Adrenal gland (tissue), 12 donors: ENCODE measurements around the gene HOXD9. TPM values are rescaled to one million over a fixed set of nuclear protein-coding genes. Genes with fewer than 3 reads are reported as not detected.

ENCODE experiments used
- DNase-seq, 7 donors: peaks; one replicate each; pipeline ENCODE4 v3.0.0-alpha.2; 2019 to 2020
- H3K27ac ChIP-seq, 5 donors: fragments of 200-600 bp; sonication (generic) in 4 of 5; 1 replicate in 3 of 5; 2 replicates in 2 of 5; pipeline versions ENCODE4 v1.5.1 to v1.8.0; 2016 to 2020; ENCODE audit warnings: mild to moderate bottlenecking in 1 of 5
- H3K27me3 ChIP-seq: fragments of 200-600 bp; 2 replicates; pipeline ENCODE4 v1.8.0; 2021
- H3K36me3 ChIP-seq, 2 donors: fragments of 200-600 bp; replicated peaks in 1 of 2; 1 replicate in 1 of 2; 2 replicates in 1 of 2; pipeline versions ENCODE4 v1.5.1 to v1.8.0; 2018 to 2022
- H3K4me1 ChIP-seq, 2 donors: fragments of 200-600 bp; replicated peaks in 1 of 2; 1 replicate in 1 of 2; 2 replicates in 1 of 2; pipeline versions ENCODE4 v1.5.1 to v1.8.0; 2018 to 2021
- H3K4me3 ChIP-seq, 4 donors: fragments of 200-600 bp; sonication (generic) in 3 of 4; one replicate each; pipeline ENCODE4 v1.5.1; 2016 to 2018
- H3K9me3 ChIP-seq, 3 donors: fragments of 200-600 bp; sonication (generic) in 1 of 3; replicated peaks in 1 of 3; 1 replicate in 2 of 3; 2 replicates in 1 of 3; pipeline versions ENCODE4 v1.5.1 to v1.8.0; 2016 to 2021
- POLR2A ChIP-seq, 2 donors: fragments of 450-650 bp; IDR thresholded peaks; one replicate each; pipeline ENCODE4 v1.6.1; 2017; ENCODE audit warnings: antibody characterized with exemption in 2 of 2, mild to moderate bottlenecking in 2 of 2, moderate library complexity in 1 of 2
- WGBS, 4 donors: extraction: QIAGEN DNeasy Blood & Tissue Kit in 2 of 4; methylation state at CpG; one replicate each; pipeline versions ENCODE4 v1.1.5 to v1.1.7; 2013 to 2017; 5-methylcytosine and 5-hydroxymethylcytosine counted together
- intact Hi-C, 2 donors: fragments of 100-400 bp; cut with DNase I; formaldehyde crosslinking; loops; one replicate each; pipeline versions ENCODE4 v1.14.1 to v1.15.0; 2022 to 2023
- polyA plus RNA-seq, 3 donors: library from polyadenylated mRNA; stranded (reverse); fragments of 200-250 nt in 2 of 3; fragments of 350-450 nt in 1 of 3; fragmentation: Illumina TruSeq in 1 of 3; extraction: RNeasy Lipid Tissue Mini Kit (QIAGEN cat#74804) in 1 of 3; gene quantifications; one replicate each; pipeline ENCODE4 v1.2.3, GENCODE V29; 2013 to 2014
- total RNA-seq, 9 donors: library from RNA; depleted of rRNA in 4 of 9; stranded (reverse); fragments of >200 nt in 4 of 9; fragments of 120-200 nt in 1 of 9; fragmentation: NEBNext Ultra II Directional in 1 of 9; extraction: Animal tissue kit (Norgen Biotek cat#: 25700) in 1 of 9; gene quantifications; one replicate each; pipeline versions ENCODE4 v1.1.0 to v1.2.4, GENCODE V29; 2013 to 2023
- TF ChIP-seq, protein P1 (sequence below), 6 experiments: fragments of 450-650 bp in 4 of 6; fragments of 200-600 bp in 2 of 6; sonication (generic) in 1 of 6; IDR thresholded peaks; 1 replicate in 5 of 6; 2 replicates in 1 of 6; pipeline versions ENCODE4 v1.5.1 to v1.8.0; 2016 to 2021; ENCODE audit warnings: antibody characterized with exemption in 6 of 6, mild to moderate bottlenecking in 2 of 6, moderate library complexity in 1 of 6
- donor health status: healthy with polysubstance abuse.
- donor health status: Bipolar disorder and iron deficiency.
- donor health status: DM: yes; HTN: yes; CAD: no.
- donor health status: DM: no; HTN: no; CAD: no.
- donor health status: DM: no; HTN: no; CAD: no.
- donor health status: DM: yes; HTN: yes; CAD: no.

The HOXD9 gene
- total and polyA plus RNA-seq, 12 donors, result 2.4 to 35.6 (median 7.5) TPM

- no peak for DNase-seq
- WGBS, 4 donors, result 13 to 14% (median 13%) methylated on average over 15 of the region's 15 CpGs
- Histone ChIP-seq H3K9me3 (no peaks in the 10 kb centered on the region), H3K27me3 (peaks cover 98% of the 10 kb centered on the region), H3K4me3 (no peak overlapping the region), H3K4me1 (peaks cover 0 to 4% of the 10 kb centered on the region in 2 donors), H3K27ac (no peak overlapping the region), H3K36me3 (no peaks in the 10 kb centered on the region)
- TF ChIP-seq, protein P1, sequence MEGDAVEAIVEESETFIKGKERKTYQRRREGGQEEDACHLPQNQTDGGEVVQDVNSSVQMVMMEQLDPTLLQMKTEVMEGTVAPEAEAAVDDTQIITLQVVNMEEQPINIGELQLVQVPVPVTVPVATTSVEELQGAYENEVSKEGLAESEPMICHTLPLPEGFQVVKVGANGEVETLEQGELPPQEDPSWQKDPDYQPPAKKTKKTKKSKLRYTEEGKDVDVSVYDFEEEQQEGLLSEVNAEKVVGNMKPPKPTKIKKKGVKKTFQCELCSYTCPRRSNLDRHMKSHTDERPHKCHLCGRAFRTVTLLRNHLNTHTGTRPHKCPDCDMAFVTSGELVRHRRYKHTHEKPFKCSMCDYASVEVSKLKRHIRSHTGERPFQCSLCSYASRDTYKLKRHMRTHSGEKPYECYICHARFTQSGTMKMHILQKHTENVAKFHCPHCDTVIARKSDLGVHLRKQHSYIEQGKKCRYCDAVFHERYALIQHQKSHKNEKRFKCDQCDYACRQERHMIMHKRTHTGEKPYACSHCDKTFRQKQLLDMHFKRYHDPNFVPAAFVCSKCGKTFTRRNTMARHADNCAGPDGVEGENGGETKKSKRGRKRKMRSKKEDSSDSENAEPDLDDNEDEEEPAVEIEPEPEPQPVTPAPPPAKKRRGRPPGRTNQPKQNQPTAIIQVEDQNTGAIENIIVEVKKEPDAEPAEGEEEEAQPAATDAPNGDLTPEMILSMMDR (IDR thresholded peaks at IDR 0.05), result no peak
- no peak for TF ChIP-seq POLR2A (IDR thresholded peaks at IDR 0.05)
- intact Hi-C loops, result no loop called here
These were observed 47.0 kb upstream of the HOXD9 start for GRCh38 chr2:176075481-176075880.

DNA sequence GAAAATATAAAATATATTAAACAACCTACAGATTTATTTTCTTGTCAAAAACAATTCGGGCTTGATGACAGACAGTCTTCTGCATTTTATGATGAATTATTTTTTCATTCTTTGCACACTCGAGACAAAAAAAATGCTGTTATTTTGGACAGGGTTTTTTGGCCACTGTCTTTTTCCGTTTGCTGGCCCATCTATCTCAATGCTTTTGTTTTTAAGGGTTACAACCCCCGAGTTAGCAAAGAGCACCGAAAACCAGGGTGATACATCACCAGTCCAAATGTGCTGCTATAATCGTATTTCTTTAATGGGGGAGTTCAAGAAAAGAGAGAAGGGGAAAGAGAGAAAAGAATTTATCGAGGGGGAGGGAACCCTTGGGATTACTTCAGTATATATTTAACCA lies 46.5 kb upstream of the HOXD9 start:
- DNase-seq, result no peak
- 16 to 26% (median 17%) methylated on average over 7 of the region's 7 CpGs for WGBS, 4 donors

GRCh38 chr2:176076796-176077195 lies 45.7 kb upstream of the HOXD9 start:
- WGBS, 4 donors, result 19 to 37% (median 29%) methylated on average over 2 of the region's 2 CpGs
- intact Hi-C loops, result no loop called here

More for the DNA sequence above, 46.5 kb upstream of the HOXD9 start:
- no peak overlapping the region for H3K27ac ChIP-seq
- intact Hi-C loops, result no loop called here
- H3K36me3 ChIP-seq, result no peaks in the 10 kb centered on the region
- TF ChIP-seq, protein P1 (IDR thresholded peaks at IDR 0.05), result no peak
- no peak for TF ChIP-seq POLR2A (IDR thresholded peaks at IDR 0.05)
- H3K4me3 ChIP-seq, result no peak overlapping the region
- peaks cover 98% of the 10 kb centered on the region for H3K27me3 ChIP-seq
- H3K4me1 ChIP-seq, result peaks cover 0 to 4% of the 10 kb centered on the region in 2 donors
- no peaks in the 10 kb centered on the region for H3K9me3 ChIP-seq

GRCh38 chr2:176078541-176079284 lies 43.8 kb upstream of the HOXD9 start:
- H3K9me3 ChIP-seq, result no peaks in the 10 kb centered on the region
- intact Hi-C loops, result no loop called here
- H3K27ac ChIP-seq, result no peak overlapping the region
- H3K4me1 ChIP-seq, result peaks cover 0 to 4% of the 10 kb centered on the region in 2 donors
- H3K4me3 ChIP-seq, result no peak overlapping the region
- TF ChIP-seq POLR2A (IDR thresholded peaks at IDR 0.05), result no peak
- TF ChIP-seq, protein P1 (IDR thresholded peaks at IDR 0.05), result no peak
- H3K36me3 ChIP-seq, result no peaks in the 10 kb centered on the region
- WGBS, 4 donors, result 10 to 13% (median 12%) methylated on average over 25 of the region's 25 CpGs
- DNase-seq, result no peak
- H3K27me3 ChIP-seq, result peaks cover 99% of the 10 kb centered on the region

More at GRCh38 chr2:176076796-176077195, 45.7 kb upstream of the HOXD9 start:
- no peak overlapping the region for H3K27ac ChIP-seq
- H3K4me3 ChIP-seq, result no peak overlapping the region
- H3K27me3 ChIP-seq, result peaks cover 98% of the 10 kb centered on the region
- no peak for DNase-seq
- H3K36me3 ChIP-seq, result no peaks in the 10 kb centered on the region
- H3K9me3 ChIP-seq, result no peaks in the 10 kb centered on the region
- peaks cover 0 to 4% of the 10 kb centered on the region in 2 donors for H3K4me1 ChIP-seq
- no peak for TF ChIP-seq POLR2A (IDR thresholded peaks at IDR 0.05)
- TF ChIP-seq, protein P1 (IDR thresholded peaks at IDR 0.05), result no peak
